Stimulated activated CD8-positive, alpha-beta memory T cell treated with anti-CD3 and anti-CD28 coated beads, Interleukin-12 subunit alpha, Interleukin-12 subunit beta, amount 100 ng/mL, for 1 hour (primary cell): ENCODE data around the gene WNK1.

Experiments used
- DNase-seq: peaks from one replicate; pipeline ENCODE4 v3.0.0-alpha.2; 2020; ENCODE audit warnings: low read depth

WNK1 gene

DNA sequence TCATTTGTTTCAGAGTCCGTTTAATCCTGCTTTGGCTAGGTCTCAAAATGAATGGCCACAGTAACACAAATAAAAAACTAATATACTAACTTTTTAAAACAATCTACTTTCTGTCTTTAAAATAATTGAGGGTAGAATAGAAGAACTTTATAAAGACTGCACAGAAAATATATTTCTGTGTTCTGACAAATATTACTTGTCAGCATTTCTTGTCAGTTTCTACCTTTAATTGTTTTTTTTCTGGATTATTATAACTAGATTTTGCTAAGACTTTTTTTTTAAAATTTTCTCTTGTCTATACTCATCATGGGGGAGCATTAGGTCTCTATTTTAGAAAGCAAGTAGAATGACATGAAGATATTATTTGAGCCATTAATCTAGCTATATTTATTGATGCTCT, 110.9 kb downstream of the WNK1 start:
- DNase-seq, result no peak

DNA sequence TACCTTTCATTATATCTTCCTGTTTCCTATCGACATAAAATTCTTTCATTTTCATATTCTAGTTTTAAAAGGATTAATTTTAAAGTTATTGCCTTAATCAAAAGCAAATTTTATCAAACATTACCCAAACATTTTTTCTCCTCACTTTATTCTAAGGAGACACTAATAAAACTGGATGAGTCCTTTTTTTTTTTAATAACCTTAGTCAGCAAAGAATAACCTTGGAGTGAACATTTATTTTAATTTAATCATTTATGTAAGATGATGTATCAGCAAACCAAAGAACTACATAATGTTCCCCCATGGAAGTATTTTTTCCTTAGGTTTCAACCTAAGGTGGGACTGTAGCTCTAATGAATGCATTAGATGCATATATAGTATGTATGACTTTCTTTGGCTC, 113.2 kb downstream of the WNK1 start:
- DNase-seq, result no peak

DNA sequence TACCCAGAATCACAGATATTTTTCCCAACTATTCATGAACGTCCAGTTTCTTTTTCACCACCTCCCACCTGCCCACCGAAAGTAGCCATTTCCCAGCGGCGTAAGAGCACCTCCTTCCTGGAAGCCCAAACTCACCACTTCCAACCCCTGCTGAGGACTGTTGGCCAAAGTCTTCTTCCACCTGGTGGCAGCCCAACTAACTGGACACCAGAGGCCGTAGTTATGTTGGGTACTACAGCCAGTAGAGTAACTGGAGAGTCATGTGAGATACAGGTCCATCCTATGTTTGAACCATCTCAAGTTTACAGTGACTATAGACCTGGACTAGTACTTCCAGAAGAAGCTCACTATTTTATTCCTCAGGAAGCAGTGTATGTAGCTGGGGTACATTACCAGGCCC, 115.5 kb downstream of the WNK1 start:
- no peak for DNase-seq

DNA sequence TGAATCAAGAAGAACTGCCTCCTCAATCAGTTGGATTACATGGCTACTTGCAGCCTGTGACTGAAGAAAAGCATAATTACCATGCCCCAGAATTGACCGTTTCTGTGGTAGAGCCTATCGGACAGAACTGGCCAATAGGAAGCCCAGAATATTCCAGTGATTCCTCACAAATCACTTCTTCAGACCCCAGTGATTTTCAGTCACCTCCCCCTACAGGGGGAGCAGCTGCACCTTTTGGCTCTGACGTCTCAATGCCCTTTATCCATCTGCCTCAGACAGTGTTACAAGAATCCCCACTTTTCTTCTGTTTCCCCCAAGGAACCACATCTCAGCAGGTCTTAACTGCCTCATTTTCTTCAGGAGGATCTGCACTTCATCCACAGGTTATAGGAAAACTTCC, 116.3 kb downstream of the WNK1 start:
- DNase-seq, result no peak

DNA sequence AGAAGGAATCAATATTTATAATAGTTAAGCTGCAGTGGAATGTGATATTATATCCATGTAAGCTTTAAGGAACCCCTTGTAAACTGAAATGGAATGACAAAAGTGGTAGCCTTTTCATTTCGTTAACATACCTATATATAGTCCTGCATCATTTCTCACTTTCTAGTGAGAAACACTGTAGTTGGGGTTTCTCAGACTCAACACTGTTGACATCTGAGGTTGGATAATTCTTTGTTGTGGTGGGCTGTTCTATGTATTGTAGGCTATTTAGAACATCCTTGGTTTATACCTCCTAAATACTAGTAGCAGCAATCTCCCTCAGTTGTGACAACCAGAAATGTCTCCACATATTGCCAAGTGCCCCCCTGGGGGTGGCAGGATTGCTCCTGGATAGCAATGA, 118.0 kb downstream of the WNK1 start:
- DNase-seq, result no peak

DNA sequence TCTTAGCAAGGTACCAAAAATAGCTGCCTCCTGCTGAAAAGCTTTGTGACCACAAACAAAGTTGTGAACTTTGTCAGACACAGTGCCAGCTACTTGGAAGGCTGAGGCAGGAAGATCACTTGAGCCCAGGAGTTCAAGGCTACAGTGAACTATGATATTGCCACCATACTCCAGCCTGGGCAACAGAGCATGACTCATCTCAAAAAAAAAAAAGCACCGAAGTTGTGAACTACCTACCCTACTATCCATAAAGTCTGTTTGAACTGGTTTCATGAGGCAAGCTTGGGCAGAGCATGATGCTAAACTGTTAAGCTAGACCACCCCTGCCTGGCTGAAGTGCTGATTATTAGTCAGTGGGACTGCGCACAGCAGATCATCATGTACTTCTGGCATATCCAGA, 121.6 kb downstream of the WNK1 start:
- no peak for DNase-seq

DNA sequence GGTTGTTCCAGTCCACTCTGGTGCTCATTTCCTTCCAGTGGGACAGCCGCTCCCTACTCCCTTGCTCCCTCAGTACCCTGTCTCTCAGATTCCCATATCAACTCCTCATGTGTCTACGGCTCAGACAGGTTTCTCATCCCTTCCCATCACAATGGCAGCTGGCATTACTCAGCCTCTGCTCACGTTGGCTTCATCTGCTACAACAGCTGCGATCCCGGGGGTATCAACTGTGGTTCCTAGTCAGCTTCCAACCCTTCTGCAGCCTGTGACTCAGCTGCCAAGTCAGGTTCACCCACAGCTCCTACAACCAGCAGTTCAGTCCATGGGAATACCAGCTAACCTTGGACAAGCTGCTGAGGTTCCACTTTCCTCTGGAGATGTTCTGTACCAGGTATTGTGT, 127.3 kb downstream of the WNK1 start:
- DNase-seq, result no peak

DNA sequence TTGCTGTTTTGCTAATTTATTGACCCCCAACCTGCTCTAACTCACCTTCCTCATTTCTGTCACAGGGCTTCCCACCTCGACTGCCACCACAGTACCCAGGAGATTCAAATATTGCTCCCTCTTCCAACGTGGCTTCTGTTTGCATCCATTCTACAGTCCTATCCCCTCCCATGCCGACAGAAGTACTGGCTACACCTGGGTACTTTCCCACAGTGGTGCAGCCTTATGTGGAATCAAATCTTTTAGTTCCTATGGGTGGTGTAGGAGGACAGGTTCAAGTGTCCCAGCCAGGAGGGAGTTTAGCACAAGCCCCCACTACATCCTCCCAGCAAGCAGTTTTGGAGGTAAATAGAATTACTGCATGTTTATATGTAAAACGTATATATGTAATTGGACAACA, 128.3 kb downstream of the WNK1 start:
- DNase-seq, result no peak

DNA sequence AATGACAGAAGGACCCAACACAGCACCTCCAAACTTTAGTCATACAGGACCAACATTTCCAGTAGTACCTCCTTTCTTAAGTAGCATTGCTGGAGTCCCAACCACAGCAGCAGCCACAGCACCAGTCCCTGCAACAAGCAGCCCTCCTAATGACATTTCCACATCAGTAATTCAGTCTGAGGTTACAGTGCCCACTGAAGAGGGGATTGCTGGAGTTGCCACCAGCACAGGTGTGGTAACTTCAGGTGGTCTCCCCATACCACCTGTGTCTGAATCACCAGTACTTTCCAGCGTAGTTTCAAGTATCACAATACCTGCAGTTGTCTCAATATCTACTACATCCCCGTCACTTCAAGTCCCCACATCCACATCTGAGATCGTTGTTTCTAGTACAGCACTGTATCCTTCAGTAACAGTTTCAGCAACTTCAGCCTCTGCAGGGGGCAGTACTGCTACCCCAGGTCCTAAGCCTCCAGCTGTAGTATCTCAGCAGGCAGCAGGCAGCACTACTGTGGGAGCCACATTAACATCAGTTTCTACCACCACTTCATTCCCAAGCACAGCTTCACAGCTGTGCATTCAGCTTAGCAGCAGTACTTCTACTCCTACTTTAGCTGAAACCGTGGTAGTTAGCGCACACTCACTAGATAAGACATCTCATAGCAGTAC, 132.5 kb downstream of the WNK1 start:
- DNase-seq, result no peak

DNA sequence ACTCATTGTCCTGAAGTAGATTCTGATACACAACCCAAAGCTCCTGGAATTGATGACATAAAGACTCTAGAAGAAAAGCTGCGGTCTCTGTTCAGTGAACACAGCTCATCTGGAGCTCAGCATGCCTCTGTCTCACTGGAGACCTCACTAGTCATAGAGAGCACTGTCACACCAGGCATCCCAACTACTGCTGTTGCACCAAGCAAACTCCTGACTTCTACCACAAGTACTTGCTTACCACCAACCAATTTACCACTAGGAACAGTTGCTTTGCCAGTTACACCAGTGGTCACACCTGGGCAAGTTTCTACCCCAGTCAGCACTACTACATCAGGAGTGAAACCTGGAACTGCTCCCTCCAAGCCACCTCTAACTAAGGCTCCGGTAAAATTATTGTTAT, 133.3 kb downstream of the WNK1 start:
- DNase-seq, result no peak

DNA sequence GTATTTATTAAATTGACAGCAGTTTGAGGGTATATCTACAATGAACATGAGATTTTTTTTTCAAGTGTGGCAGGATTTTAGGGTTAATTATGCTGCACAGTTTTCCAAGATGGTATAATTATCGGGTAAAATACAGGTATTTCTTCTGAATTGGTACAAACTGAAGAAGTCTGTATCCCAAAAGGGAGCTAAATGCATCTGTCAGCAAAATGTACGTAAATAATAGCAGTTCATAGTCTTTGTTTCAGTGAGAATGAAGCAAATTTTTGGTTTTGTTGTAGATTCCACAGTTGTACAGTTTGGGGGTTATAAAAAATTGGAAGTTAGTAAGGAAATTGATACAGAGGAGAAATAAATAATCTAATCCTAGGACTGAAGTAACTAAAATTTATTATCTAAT, 133.8 kb downstream of the WNK1 start:
- no peak for DNase-seq

DNA sequence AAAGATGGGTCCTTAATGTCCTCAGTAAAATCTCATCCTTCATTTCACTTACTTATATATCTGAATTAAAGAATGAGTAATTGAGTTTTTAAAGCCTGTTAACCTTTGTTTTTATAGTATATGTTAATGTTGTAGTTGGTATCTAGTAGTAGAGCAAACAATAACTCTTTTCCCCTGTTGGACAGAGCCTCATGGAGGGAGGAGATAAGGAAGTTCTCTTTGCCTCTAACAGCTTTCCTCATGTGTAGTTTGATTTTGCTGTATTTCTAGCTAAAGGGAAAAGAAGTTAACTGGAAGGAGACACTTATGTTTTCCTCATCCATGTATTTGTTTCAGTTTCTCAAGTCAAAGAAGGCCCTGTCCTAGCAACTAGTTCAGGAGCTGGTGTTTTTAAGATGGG, 141.8 kb downstream of the WNK1 start:
- DNase-seq, result no peak

DNA sequence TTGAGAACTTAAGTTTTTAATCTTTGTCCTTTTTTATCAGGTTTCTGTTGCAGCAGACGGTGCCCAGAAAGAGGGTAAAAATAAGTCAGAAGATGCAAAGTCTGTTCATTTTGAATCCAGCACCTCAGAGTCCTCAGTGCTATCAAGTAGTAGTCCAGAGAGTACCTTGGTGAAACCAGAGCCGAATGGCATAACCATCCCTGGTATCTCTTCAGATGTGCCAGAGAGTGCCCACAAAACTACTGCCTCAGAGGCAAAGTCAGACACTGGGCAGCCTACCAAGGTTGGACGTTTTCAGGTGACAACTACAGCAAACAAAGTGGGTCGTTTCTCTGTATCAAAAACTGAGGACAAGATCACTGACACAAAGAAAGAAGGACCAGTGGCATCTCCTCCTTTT, 143.7 kb downstream of the WNK1 start:
- DNase-seq, result no peak

DNA sequence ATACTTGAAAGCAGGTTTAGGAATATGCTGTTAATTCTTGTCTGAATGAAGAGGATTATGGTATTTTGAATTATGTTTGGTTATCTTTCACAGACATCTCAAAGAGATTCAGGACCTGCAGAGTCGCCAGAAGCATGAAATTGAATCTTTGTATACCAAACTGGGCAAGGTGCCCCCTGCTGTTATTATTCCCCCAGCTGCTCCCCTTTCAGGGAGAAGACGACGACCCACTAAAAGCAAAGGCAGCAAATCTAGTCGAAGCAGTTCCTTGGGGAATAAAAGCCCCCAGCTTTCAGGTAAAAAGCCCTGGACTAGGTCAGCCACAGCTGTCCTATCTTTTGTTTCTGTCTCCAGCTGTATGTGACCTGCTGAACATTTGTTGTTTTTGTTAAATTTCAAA, 145.0 kb downstream of the WNK1 start:
- DNase-seq, result no peak

DNA sequence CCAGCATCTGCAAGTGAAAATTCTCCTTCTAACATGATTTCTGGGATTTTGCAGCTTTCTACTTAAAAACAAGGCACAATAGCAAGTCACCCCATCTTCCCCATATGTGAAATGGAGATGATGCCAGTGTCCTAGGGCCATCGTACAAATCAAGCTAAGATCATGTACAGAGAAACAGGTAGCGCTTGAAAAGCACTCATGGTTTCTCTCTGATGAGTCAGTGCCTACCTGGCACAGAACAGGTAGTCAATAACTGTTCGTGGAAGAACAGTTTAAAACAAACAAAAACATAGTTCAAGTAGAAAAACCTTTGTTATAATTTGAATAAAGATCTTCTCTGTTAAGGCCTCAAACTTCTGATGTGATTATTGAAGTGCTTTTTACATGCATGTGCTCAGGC, 150.2 kb downstream of the WNK1 start:
- DNase-seq, result no peak

DNA sequence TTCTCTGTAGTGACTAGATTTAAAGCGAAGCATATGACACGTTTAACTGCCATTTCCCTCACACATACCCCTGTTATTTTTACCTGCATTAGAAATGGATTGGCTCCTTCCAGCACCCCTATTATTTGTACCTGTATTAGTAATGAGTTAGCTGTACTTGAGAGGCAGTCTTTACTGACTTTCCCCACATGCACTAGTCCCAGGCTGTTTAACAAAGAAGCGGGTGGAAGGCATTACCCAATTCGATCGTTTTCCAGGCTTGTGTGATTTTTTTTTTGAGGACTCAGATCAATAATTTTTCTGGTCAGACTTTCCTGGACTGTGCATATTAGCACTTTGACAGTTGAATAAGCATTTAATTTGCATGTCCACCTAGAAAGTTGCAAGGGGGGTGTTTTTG, 150.7 kb downstream of the WNK1 start:
- DNase-seq, result no peak

DNA sequence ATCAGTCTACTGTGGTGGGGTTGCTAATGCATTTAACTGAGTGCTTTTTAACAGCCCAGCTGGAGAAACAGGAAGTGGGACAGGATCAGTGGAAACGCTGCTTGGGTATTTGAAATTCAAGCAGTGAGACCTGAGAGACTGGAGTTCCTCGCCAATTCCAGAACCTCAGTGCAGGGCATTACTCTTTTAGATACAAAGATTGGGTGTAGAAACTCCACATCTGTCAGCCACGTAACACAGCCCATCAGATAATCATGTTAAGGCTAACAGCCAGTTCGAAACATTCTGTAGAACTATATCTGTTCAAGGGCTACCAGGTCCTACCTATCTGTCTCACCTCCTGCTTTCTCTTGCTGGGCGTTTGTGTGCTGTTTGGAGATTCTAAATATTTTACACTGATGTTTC, 151.6 kb downstream of the WNK1 start:
- DNase-seq, result no peak

DNA sequence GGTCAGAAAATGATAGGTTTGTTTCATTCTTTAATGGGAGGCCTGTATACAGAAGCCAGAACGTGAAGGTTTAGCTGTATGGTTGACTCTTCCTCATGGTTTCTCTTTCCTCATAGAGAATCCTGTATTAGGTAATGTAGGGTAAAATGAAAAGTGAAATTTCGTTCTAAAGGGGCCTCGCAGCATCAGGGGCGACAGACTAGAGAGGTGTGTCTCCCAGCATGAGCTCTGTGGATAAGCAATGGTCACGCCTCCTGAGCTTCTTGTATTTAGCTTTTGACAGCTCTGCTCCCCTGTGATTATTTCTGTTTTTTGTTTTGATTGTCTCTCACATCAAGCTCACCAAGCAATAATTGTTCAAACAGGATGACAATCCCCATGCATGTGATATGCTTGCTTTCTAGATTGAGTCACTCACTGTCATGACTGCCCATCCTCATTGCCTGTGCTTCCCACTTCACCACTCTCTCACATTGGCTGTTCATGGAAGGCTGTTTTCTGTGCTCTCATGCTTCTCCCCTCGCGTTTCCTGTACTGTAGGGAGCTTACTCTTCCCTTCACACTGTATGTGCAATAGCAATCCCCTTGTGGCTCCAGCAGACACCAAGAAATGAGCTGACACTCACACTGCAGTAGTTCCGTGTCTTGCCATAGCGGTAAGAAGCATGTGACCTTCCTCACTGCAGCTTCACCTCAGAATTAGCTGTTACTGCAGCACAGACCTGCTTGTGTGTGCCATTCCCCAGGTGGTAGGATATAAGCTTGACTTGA, 153.1 kb downstream of the WNK1 start:
- DNase-seq, result no peak

DNA sequence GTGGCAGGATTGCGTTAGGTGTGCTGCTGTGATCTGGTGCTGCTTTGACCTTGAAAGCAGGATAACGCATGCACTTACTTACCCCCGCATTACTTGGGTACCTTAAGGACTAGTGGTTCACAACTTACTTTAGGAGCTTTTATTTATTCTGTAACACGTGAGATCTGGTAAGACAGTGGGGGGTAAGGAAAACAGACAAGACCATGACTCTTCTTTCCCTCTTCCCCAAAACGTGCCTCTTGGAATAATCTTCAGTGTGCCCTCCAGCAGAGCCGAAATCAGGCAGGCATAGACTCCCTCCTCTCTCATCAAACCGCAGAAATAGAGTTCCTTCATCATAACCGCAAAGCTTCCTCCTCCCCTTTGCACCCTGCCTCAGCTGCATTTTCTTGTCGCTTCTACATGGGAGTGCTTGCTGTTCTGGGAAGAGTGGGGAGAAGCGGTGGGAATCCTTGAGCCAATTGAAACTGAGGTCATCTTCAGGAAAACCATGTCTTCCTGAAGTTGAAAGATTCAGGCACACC, 153.7 kb downstream of the WNK1 start:
- no peak for DNase-seq

DNA sequence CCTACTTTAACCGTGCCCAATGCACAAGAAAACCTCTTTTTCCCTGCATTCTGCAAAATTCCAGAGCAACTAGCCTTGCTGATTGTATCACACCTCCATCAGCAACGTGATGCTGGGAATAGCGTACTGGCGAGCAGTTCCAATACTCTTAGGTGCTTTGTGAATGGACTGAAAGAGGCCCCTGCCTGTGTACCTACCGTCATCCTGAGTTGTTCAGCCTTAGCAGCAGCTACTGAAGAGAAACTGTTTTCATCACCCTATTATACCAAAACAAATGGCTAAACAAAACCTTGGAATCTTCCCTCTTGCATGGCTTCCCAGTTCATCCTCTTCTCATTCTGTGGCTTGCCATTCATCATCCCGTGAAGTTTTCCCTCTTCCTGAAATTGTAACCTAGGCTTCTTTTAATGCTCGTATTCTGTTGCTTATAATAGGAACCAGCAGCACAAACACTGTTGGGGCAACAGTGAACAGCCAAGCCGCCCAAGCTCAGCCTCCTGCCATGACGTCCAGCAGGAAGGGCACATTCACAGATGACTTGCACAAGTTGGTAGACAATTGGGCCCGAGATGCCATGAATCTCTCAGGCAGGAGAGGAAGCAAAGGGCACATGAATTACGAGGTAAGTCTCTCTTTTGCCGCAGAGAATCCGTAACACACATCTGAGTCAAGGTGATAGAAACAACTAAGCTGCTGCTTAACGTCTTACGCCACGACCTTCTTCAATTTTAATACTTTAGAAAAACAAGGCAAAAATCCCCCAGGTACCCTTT, 155.2 kb downstream of the WNK1 start:
- DNase-seq, result no peak

DNA sequence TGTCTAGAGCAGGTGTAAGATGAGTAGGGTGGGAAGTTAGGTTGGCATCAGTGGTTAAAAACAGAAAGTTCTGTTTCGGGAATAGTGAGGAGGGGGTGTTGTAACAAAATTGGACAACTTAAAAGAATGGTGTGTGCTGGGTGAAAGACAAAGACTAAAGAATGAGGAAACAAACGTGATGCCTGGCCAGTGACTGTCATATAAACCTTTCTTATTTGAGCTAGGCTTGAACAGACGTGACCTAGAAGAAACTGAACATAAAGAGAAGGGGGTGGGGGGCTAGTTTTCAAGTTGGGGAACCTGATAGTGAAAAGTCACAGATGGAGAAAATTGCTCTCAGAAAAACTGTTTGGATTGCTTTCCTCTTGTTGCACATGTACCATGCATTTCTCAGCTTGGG, 157.5 kb downstream of the WNK1 start:
- no peak for DNase-seq

DNA sequence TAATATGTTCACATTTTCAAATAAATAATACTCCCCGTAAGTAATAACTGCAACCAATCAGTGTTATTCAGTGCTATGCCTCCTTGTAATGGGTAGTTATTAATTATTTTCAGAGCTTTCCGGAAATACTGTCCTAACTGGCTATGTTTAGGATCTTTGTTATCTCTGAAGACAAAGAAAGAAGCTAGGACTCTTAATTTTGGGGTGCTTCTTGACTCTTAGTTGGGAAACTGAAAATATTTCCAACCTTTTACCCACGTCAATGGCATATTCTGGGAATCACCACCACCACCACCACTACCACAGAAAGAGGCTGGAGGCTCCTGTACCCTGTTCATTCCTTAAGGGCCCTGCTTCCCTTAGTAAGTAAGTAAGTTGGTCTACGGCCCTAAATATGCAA, 158.0 kb downstream of the WNK1 start:
- no peak for DNase-seq

DNA sequence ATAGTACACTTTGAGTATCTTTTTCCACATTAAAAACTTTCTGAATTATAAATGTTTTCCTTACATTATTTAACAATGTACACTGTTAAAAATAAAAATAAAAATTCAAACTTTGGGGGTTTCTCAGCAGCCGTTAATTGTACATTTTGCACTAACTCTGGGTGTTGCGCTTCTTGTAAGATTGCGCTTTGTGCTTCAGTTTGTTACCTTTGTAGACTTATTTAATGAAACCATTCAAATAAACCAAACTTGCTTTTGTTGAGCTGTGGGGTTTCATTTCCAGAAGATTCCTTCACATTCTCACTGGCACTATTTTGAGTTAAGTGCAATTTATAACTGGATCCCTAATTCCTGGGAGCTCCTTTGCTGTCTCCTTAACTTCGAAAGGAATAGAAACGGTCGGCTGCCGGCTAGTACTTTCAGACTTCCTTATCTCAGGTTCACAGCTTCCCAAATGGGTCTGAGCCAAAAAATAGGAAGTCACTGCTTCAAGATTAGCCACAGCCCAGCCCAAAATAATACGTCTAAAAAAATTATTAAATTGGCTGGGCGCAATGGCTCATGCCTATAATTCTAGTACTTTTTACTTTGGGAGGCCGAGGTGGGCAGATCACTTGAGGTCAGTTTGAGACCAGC, 158.9 kb downstream of the WNK1 start:
- DNase-seq, result no peak
